IPS-NIHi11 (cell line): ENCODE results near the gene EIF4ENIF1.
"Not testable (repeated sequence)": the region's sequence is repeated elsewhere in the genome, so short reads cannot be mapped to it uniquely, and the experiment has no call there.

ENCODE experiments used
- DNase-seq: peaks from one replicate; pipeline ENCODE4 v3.0.0; 2012; ENCODE audit warnings: mixed read lengths, low spot score

The EIF4ENIF1 gene

GRCh38 chr22:31493355-31493754, 3.7 kb upstream of the EIF4ENIF1 start:
- not testable (repeated sequence) for DNase-seq

- DNase-seq = no peak
These were observed 2.5 kb upstream of the EIF4ENIF1 start for GRCh38 chr22:31492151-31492550.

GRCh38 chr22:31491218-31491962, 1.7 kb upstream of the EIF4ENIF1 start:
- DNase-seq = peak; percentile 39

GRCh38 chr22:31490496-31490925, 869 bp upstream of the EIF4ENIF1 start:
- peak; percentile 32 for DNase-seq

- peak; percentile 75 for DNase-seq
These were observed 539 bp downstream of the EIF4ENIF1 start for GRCh38 chr22:31488988-31489617.

GRCh38 chr22:31488346-31488883, 1.2 kb downstream of the EIF4ENIF1 start:
- DNase-seq = no peak

DNA sequence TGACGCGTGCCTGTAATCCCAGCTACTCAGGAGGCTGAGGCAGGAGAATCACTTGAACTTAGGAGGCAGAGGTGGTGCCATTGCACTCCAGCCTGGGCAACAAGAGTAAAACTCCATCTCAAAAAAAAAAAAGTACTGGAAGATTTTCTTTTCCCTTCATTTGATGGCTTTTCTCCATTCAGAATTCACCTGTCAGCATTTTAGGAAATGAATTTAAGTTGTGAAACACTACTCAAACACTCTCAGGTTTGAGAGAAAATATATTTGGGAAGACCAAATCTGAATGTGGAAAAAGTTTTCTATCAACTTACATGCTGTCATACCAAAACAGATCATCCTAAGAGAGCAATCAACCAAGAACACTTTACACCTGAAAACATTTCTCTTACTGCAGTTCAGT, 2.7 kb downstream of the EIF4ENIF1 start:
- DNase-seq = no peak

DNA sequence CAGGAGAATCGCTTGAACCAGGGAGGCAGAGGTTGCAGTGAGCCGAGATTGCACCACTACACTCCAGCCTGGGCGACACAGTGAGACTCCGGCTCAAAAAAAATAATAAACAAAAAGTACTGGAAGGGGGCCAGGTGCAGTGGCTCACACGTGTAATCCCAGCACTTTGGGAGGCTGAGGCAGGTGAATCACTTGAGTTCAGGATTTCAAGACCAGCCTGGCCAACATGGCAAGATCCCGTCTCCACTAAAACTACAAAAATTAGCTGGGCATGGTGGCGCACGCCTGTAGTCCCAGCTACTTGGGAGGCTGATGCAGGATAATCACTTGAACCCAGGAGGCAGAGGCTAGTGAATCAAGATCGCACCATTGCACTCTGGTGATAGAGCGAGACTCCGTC, 3.3 kb downstream of the EIF4ENIF1 start:
- not testable (repeated sequence) for DNase-seq

- DNase-seq = not testable (repeated sequence)
These were observed 7.2 kb downstream of the EIF4ENIF1 start for GRCh38 chr22:31482470-31482869.

DNA sequence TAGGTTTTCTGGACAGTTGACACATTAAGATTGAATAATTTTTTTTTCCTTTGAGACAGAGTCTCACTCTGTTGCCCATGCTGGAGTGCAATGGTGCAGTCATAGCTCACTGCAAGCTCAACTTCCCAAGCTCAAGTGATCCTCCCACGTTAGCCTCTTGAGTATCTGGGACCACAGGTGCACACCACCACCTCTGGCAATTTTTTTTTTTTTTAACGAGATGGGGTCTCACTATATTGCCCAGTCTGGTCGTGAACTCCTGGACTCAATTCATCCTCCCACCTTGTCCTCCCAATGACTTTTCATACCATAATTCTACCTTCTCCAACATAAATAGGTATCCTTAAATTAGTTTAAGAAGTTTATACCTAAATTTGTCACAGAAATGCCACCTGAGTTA, 8.5 kb downstream of the EIF4ENIF1 start:
- DNase-seq = no peak

GRCh38 chr22:31477329-31477728, 12.3 kb downstream of the EIF4ENIF1 start:
- no peak for DNase-seq

GRCh38 chr22:31475800-31476199, 13.8 kb downstream of the EIF4ENIF1 start:
- no peak for DNase-seq

DNA sequence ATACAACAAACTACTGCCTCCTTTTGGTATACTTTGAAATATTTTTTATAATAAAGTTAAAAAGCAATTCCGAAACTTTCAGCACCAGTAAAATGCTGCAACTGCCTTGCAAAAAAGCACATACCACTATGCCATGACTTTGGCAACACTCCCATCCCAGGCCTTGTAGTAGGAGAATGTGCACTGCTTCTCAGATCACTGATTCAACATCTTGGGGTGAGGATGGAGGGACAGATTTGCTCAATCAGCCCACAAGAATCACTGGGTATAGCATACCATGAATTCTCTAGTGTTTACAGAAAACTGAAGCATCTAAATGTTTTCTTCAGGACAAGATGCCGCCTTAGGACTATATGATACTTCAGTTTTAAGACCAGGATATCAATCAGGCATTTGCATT, 14.9 kb downstream of the EIF4ENIF1 start:
- DNase-seq = no peak

GRCh38 chr22:31465307-31465706, 24.3 kb downstream of the EIF4ENIF1 start:
- DNase-seq = no peak

- DNase-seq = no peak
These were observed 27.9 kb downstream of the EIF4ENIF1 start for GRCh38 chr22:31461699-31462098.

- DNase-seq = peak; percentile 55
These were observed 37.7 kb downstream of the EIF4ENIF1 start for GRCh38 chr22:31451709-31452571.

DNA sequence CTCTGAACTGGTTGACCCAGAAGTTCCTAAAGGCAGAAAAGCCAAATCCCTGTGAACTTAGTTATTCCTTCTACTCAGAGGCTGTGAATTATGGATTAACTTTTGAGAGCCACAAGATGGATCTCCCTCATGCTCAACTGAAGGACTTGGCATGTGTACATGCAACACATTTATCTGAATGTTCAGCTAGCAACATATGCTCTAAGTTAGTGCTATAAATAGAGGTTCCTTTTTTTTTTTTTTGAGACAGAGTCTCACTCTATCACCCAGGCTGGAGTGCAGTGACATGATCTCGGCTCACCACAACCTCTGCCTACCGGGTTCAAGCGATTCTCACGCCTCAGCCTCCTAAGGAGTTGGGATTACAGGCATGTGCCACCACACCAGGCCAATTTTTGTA, 40.1 kb downstream of the EIF4ENIF1 start:
- DNase-seq = no peak

DNA sequence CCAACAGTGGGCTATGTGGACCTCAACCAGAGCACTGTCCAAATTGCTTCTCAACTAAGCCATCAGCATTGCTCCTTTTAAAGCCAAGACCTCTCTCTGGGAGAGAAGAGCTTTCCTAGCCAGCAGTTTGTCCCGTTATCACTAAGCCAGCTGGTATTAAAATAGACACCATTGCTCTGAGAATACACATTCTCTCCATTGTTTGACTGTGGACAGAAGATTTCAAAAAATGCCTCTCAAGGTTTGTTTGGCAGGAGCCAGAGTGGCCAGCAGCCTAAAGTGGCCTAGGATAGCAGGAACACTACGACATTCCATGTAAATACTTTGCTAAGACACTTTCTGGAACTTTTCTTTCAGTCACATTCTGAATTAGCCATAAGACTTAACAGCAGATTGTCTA, 41.3 kb downstream of the EIF4ENIF1 start:
- DNase-seq = no peak

DNA sequence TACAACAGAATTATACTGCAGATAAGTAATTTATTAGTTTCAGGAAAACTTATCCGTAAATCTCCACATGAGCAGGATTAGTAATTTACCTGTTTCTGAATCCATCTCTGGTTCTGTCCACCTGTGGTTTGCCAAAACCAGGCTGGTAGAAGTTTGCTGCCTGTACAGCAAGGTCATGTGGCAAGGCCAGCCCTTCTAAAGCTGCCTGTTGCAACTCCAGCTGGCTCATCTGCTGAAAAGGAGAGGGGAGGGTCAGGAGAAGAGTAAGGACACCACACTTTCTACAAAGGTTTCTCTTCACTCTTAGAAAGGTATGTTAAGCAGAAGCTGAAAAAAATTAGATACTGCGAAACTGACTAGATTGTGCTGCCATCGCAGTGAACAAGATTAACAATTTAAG, 42.3 kb downstream of the EIF4ENIF1 start:
- no peak for DNase-seq

- DNase-seq = no peak
These were observed 42.9 kb downstream of the EIF4ENIF1 start for GRCh38 chr22:31446767-31447166.

GRCh38 chr22:31446208-31446607, 43.4 kb downstream of the EIF4ENIF1 start:
- no peak for DNase-seq

DNA sequence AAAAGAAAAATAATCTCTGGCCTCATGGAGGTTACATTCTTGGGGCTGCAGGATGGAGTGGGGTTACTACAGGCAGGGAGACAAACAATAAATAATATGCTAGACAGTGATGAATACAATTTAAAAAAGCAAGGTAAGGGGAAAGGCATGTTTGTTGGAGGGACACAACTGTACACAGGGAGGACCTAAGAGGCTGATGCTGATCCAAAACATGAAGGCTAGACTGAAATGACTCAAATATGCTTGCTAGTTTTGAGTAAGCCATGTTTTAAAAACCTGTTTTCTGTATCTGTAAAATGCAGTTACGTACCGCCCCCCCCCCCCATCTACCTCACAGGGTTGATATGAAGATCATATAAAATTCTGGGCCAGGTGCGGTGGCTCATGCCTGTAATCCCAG, 44.0 kb downstream of the EIF4ENIF1 start:
- no peak for DNase-seq
